ENCODE data around the gene CTNNAL1. TPM values are rescaled to one million over a fixed set of nuclear protein-coding genes. Genes with fewer than 3 reads are reported as not detected.
"Not testable (repeated sequence)": the region's sequence is repeated elsewhere in the genome, so short reads cannot be mapped to it uniquely, and the experiment has no call there.

The CTNNAL1 gene
- total RNA-seq, 4 donors from 2014 or later, result 59.6 to 88.9 (median 69.6) TPM

GRCh38 chr9:108933231-108933717, 80.0 kb downstream of the CTNNAL1 start:
- DNase-seq (ENCODE audit: extremely low spot score), result no peak
- no peaks in the 10 kb centered on the region for H3K9me3 ChIP-seq
- 6% methylated on average over 13 of the region's 25 CpGs for WGBS
- H3K36me3 ChIP-seq, result peaks cover 8 to 27% (median 14%) of the 10 kb centered on the region in 4 donors
- intact Hi-C loops (cut with DNase I), result loop anchor here (5.0 kb wide), 1 partner anchor 79 kb away; the partner anchor contains the start of gene CTNNAL1
- H3K27me3 ChIP-seq, result no peaks in the 10 kb centered on the region
- TF ChIP-seq POLR2AphosphoS5 (IDR thresholded peaks at IDR 0.05) (no peak), POLR2A (IDR thresholded peaks at IDR 0.05; ENCODE audit: low read depth) (no peak)
- TF ChIP-seq, protein P1, sequence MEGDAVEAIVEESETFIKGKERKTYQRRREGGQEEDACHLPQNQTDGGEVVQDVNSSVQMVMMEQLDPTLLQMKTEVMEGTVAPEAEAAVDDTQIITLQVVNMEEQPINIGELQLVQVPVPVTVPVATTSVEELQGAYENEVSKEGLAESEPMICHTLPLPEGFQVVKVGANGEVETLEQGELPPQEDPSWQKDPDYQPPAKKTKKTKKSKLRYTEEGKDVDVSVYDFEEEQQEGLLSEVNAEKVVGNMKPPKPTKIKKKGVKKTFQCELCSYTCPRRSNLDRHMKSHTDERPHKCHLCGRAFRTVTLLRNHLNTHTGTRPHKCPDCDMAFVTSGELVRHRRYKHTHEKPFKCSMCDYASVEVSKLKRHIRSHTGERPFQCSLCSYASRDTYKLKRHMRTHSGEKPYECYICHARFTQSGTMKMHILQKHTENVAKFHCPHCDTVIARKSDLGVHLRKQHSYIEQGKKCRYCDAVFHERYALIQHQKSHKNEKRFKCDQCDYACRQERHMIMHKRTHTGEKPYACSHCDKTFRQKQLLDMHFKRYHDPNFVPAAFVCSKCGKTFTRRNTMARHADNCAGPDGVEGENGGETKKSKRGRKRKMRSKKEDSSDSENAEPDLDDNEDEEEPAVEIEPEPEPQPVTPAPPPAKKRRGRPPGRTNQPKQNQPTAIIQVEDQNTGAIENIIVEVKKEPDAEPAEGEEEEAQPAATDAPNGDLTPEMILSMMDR (IDR thresholded peaks at IDR 0.05), result no peak
- peak overlapping the region; percentile 72 to 92 (median 80) for H3K4me3 ChIP-seq
- peaks cover 21 to 34% (median 26%) of the 10 kb centered on the region in 4 donors for H3K4me1 ChIP-seq
- peak overlapping the region; percentile 89 to 94 (median 90) for H3K27ac ChIP-seq (replicated peaks in 1 of 4)

DNA sequence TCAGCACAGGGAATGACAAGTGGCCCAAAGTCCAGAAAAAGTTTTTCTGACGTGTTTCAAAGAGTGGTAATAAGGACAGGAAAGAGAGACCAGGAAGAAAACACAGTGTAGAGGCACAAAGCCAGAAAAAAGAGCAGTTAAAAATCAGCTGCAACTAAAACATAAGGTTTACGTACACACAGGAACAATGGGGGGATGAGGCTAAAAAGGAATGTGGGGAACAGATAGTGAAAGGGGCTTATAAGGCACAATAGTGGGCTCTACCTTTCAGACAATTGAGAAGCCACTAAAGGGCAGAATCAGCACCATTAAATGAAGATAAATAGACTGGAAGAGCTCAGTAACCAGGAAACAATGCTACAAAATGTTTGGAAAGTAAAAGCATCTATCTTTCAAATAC, 84.9 kb downstream of the CTNNAL1 start:
- Histone ChIP-seq H3K27me3 (no peaks in the 10 kb centered on the region), H3K4me1 (peaks cover 12 to 17% (median 13%) of the 10 kb centered on the region in 4 donors), H3K4me3 (no peak overlapping the region), H3K9me3 (no peaks in the 10 kb centered on the region), H3K36me3 (peaks cover 23 to 69% (median 56%) of the 10 kb centered on the region in 4 donors), H3K27ac (replicated peaks in 1 of 4) (no peak overlapping the region)
- intact Hi-C loops (cut with DNase I), result no loop called here
- no peak for TF ChIP-seq EP300 (IDR thresholded peaks at IDR 0.05)
- TF ChIP-seq POLR2AphosphoS5 (IDR thresholded peaks at IDR 0.05), result no peak
- no peak for TF ChIP-seq POLR2A (IDR thresholded peaks at IDR 0.05; ENCODE audit: low read depth)
- TF ChIP-seq, protein P1 (IDR thresholded peaks at IDR 0.05), result no peak
- 75% methylated on average over 2 of the region's 2 CpGs for WGBS
- no peak for DNase-seq (ENCODE audit: extremely low spot score)

DNA sequence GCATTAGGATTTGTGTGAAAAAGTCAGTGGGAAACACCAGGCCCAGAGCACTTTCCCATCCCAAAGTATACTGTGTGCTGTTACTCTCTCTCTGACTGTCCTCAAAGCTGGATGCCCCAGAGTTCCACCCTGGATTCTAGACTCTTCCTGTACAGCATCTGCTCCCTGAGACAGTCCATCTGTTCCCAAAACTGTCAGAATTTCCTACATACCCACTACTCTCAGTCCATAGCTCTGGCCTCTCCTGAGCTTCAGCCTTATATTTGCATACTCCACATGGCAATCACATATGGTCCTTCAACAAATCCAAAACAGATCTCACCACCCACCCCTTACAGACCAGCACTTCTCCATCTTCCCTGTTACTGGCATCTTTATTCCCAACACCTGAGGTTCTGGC, 88.8 kb downstream of the CTNNAL1 start:
- Histone ChIP-seq H3K4me1 (no peaks in the 10 kb centered on the region), H3K36me3 (peaks cover 40 to 100% (median 85%) of the 10 kb centered on the region in 4 donors), H3K4me3 (no peak overlapping the region), H3K27me3 (no peaks in the 10 kb centered on the region), H3K9me3 (no peaks in the 10 kb centered on the region), H3K27ac (replicated peaks in 1 of 4) (no peak overlapping the region)
- TF ChIP-seq EP300 (IDR thresholded peaks at IDR 0.05) (no peak), POLR2A (IDR thresholded peaks at IDR 0.05; ENCODE audit: low read depth) (no peak), POLR2AphosphoS5 (IDR thresholded peaks at IDR 0.05) (no peak)
- TF ChIP-seq, protein P1 (IDR thresholded peaks at IDR 0.05), result no peak
- intact Hi-C loops (cut with DNase I), result no loop called here
- DNase-seq (ENCODE audit: extremely low spot score), result no peak

GRCh38 chr9:108921200-108921599, 92.1 kb downstream of the CTNNAL1 start:
- H3K4me3 ChIP-seq, result no peak overlapping the region
- TF ChIP-seq POLR2A (IDR thresholded peaks at IDR 0.05; ENCODE audit: low read depth) (no peak), EP300 (IDR thresholded peaks at IDR 0.05) (no peak), POLR2AphosphoS5 (IDR thresholded peaks at IDR 0.05) (no peak)
- TF ChIP-seq, protein P1 (IDR thresholded peaks at IDR 0.05), result no peak
- no peaks in the 10 kb centered on the region for H3K27me3 ChIP-seq
- DNase-seq (ENCODE audit: extremely low spot score), result no peak
- H3K4me1 ChIP-seq, result no peaks in the 10 kb centered on the region
- WGBS, result 100% methylated on average over 1 of the region's 1 CpG
- H3K9me3 ChIP-seq, result no peaks in the 10 kb centered on the region
- H3K36me3 ChIP-seq, result peaks cover 54 to 99% (median 91%) of the 10 kb centered on the region in 4 donors
- no peak overlapping the region for H3K27ac ChIP-seq (replicated peaks in 1 of 4)
- intact Hi-C loops (cut with DNase I), result no loop called here

DNA sequence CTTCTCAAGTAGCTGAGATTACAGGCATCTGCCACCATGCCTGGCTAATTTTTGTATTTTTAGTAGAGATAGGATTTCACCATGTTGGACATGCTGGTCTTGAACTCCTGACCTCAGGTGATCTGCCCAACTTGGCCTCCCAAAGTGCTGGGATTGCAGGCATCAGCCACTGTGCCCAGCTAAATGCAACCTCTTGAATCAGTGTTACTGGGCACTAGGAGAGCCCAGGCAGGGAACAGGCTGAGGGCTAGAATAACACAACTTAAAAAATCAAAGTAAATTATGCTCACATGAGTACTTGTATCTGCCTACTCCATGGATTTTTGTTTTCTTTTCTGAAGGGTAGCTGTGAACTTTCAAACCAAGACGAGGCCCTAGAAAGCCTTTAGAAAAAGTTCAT, 92.9 kb downstream of the CTNNAL1 start:
- DNase-seq (ENCODE audit: extremely low spot score); H3K9me3 ChIP-seq; H3K27ac ChIP-seq (replicated peaks in 1 of 4); H3K4me1 ChIP-seq; H3K4me3 ChIP-seq; intact Hi-C loops (cut with DNase I); H3K27me3 ChIP-seq: not testable (repeated sequence)
- peaks cover 61 to 99% (median 91%) of the 10 kb centered on the region in 4 donors for H3K36me3 ChIP-seq
- WGBS, result 100% methylated on average over 1 of the region's 1 CpG

All from esophagus muscularis mucosa (tissue), 4 donors.